GM12801 (cell line): ENCODE results near the gene PCDH9.

Source experiments
- CTCF ChIP-seq: IDR thresholded peaks from one replicate; pipeline ENCODE4 v1.5.1; 2011; ENCODE audit warnings: control low read depth; ENCODE audit not compliant: insufficient read length; ENCODE audit errors: extremely low read depth

Gene PCDH9

GRCh38 chr13:67228916-67229315 is 1.2 kb downstream of the PCDH9 start:
- no peak for TF ChIP-seq CTCF

DNA sequence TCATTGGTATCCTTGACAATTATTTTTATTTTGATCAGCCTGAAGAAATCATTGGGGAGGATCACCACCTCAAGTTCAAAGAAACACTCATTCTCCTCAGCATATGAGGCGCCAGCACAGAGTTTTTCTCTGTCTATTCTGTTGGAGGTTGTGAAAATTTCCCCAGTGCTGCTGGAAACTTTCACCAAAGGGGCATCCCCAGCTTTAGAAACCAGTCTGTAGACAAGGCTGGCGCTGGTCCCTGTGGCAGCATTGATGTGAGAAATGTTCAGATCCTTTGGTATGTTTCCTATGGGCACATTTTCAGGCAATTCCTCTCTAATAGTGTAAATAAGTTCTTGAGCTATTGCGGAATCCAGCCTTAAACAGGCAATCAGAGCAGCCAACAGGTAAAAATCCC is 2.1 kb downstream of the PCDH9 start:
- no peak for TF ChIP-seq CTCF

DNA sequence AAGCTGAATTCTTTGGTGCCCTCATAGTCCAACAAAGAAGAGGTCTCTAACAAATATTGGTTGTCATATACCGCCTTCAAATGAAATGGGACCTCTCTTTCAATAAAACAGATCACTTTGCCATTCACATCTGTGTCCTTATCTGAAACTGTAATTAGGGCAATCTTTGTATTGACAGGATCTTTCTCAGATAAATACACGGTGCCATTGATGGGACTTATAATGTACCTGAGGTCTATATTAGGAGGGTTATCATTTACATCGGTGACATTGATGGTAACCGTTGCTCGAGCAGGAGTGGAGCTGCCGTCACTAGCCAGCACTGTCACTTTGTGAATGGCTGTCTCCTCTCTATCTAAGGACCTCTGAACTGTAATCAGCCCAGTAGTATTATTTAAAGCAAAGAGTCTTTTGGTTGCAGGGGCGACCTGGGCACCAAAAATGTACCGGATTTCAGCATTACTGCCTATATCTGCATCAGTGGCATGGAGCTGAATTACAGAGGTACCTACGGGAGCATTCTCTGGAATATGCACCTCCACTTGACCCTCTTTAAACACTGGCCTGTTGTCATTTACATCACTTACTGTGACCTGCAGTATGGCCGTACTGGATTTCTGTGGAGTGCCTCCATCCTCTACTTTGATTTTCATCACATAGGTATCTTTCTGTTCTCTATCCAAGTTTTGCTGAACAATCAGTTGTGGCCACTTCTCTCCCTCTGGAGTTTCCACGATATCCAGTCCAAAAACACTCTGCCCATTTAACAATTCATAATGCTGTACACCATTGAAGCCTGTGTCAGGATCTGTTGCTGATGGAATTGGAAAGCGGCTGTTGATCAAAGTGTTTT is 2.8 kb downstream of the PCDH9 start:
- no peak for TF ChIP-seq CTCF

GRCh38 chr13:67226696-67227095 is 3.4 kb downstream of the PCDH9 start:
- TF ChIP-seq CTCF, result no peak

DNA sequence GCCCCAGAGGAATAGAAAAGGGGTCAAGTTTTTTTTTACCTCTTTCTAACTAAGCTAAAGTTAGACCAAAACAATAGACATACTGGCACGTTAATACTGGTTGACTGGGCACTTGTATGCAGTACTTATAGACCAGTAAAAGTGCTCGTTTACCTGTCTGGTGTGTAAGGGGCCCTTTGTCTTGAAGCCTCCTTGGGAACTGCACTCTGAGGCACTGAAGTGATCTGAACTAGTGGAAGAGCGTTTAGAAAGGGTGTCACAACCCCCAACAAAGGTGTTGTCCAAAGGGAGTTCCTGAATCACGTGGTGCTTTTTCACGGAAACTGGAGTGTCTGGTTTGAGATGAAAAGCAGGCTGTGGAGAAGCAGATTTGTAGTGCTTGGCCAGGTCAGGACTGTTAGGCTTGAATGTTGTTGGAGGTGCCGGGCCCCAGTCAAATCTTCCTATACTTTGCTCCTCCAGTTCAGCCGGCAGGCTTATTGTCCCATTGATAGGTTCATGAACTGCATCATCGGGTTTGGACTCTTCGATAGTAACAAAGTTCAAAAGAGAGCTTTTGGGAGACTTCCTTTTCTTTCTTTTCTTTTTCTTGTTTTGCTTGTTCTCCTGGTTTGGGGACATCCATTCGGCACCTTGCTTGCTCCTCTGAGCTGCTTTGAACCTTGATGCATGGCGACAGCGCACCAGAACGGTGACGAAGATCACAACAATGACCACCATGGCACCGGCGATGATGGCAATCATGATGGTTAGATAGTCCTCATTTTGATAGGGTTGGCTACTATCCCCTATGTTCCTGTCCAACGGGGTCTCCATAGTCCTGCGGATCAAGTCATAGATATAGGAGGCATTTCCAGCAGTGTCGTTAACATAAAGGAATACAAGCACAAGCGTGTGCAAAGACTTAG is 4.6 kb downstream of the PCDH9 start:
- no peak for TF ChIP-seq CTCF

- no peak for TF ChIP-seq CTCF
Observed at GRCh38 chr13:67224148-67224846, 5.8 kb downstream of the PCDH9 start.

DNA sequence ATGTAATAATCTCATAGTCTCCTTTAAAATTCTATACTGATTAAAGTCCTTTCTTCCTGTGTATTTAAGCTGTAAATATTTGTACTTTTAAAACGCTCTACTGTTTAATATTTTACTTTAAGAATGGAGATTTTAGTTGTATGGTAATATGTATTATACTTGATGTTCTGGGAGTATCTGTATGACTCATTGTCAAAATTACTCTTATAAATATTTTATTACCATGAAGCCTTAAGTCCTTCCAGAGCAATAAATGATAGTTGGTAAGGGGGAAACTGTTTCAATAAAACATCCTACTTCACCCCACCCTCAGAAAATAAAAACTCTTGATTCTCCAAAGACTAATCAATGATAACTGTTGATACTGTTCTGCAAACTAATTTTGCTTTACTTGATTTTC is 6.4 kb downstream of the PCDH9 start:
- no peak for TF ChIP-seq CTCF
